DMS79 (cell line): ENCODE measurements around the gene SETBP1.

Experiments used
- DNase-seq: peaks from one replicate; lab custom pipeline; 2025; lab: John Stamatoyannopoulos, UW

The SETBP1 gene

GRCh38 chr18:44841752-44842587 is 161.3 kb downstream of the SETBP1 start:
- no peak for DNase-seq

- no peak for DNase-seq
Observed at GRCh38 chr18:44842588-44843412, 162.1 kb downstream of the SETBP1 start.

GRCh38 chr18:44844486-44844885 is 163.8 kb downstream of the SETBP1 start:
- DNase-seq = no peak

GRCh38 chr18:44846450-44846849 is 165.8 kb downstream of the SETBP1 start:
- DNase-seq = no peak

GRCh38 chr18:44848644-44849335 is 168.1 kb downstream of the SETBP1 start:
- peak; percentile 51 for DNase-seq

GRCh38 chr18:44849361-44849760 is 168.7 kb downstream of the SETBP1 start:
- DNase-seq = peak; percentile 49

- no peak for DNase-seq
Observed at GRCh38 chr18:44850001-44850400, 169.3 kb downstream of the SETBP1 start.

GRCh38 chr18:44851856-44852621 is 171.4 kb downstream of the SETBP1 start:
- DNase-seq = no peak

GRCh38 chr18:44852818-44853217 is 172.1 kb downstream of the SETBP1 start:
- peak; percentile 76 for DNase-seq

- no peak for DNase-seq
Observed at GRCh38 chr18:44853430-44853829, 172.7 kb downstream of the SETBP1 start.

GRCh38 chr18:44855681-44856080 is 175.0 kb downstream of the SETBP1 start:
- no peak for DNase-seq

- DNase-seq = no peak
Observed at GRCh38 chr18:44856157-44856556, 175.5 kb downstream of the SETBP1 start.

GRCh38 chr18:44857081-44857480 is 176.4 kb downstream of the SETBP1 start:
- DNase-seq = no peak

- DNase-seq = no peak
Observed at GRCh38 chr18:44857744-44858491, 177.2 kb downstream of the SETBP1 start.

GRCh38 chr18:44859263-44859662 is 178.6 kb downstream of the SETBP1 start:
- no peak for DNase-seq

- DNase-seq = no peak
Observed at GRCh38 chr18:44859751-44860439, 179.2 kb downstream of the SETBP1 start.

- DNase-seq = no peak
Observed at GRCh38 chr18:44862112-44862511, 181.4 kb downstream of the SETBP1 start.

- DNase-seq = no peak
Observed at GRCh38 chr18:44866103-44866502, 185.4 kb downstream of the SETBP1 start.

GRCh38 chr18:44869533-44869932 is 188.8 kb downstream of the SETBP1 start:
- no peak for DNase-seq
